HepG2 (cell line): ENCODE data around the gene MAJIN. TPM values are rescaled to one million over a fixed set of nuclear protein-coding genes. Genes with fewer than 3 reads are reported as not detected.

Experiments
- ATF1 ChIP-seq: IDR thresholded peaks from 2 replicates; pipeline ENCODE4 v1.6.1; 2016; ENCODE audit warnings: mild to moderate bottlenecking, control low read depth
- DNMT1 ChIP-seq: sonication (generic); formaldehyde crosslinking; IDR thresholded peaks from 2 replicates; pipeline ENCODE4 v1.5.1; 2020; ENCODE audit warnings: mild to moderate bottlenecking, missing genetic modification reagents
- FOXA1 ChIP-seq, 2 experiments: fragments of 450-650 bp in 1 of 2; sonication (generic) in 1 of 2; formaldehyde crosslinking in 1 of 2; IDR thresholded peaks; 2 replicates each; pipeline versions ENCODE4 v1.4.0 to v1.6.1; 2016 to 2020; ENCODE audit warnings: missing genetic modification reagents in 1 of 2
- GZF1 ChIP-seq: sonication (generic); formaldehyde crosslinking; IDR thresholded peaks from 2 replicates; pipeline ENCODE4 v1.5.1; 2020; ENCODE audit warnings: mild to moderate bottlenecking, missing genetic modification reagents
- HNRNPL ChIP-seq: fragments of 200-400 bp; formaldehyde crosslinking; IDR thresholded peaks from 2 replicates; pipeline ENCODE4 v1.6.1; 2017; ENCODE audit warnings: mild to moderate bottlenecking, low read depth, low read length
- JARID2 ChIP-seq: sonication (generic); formaldehyde crosslinking; IDR thresholded peaks from 2 replicates; pipeline ENCODE4 v1.8.1; 2023; ENCODE audit warnings: missing genetic modification reagents, inconsistent platforms; ENCODE audit not compliant: insufficient replicate concordance
- MTF1 ChIP-seq: sonication (generic); formaldehyde crosslinking; IDR thresholded peaks from 2 replicates; pipeline ENCODE4 v1.5.0; 2020; ENCODE audit warnings: missing genetic modification reagents
- NFIB ChIP-seq: sonication (generic); formaldehyde crosslinking; IDR thresholded peaks from 2 replicates; pipeline ENCODE4 v1.9.0; 2021; ENCODE audit warnings: missing genetic modification reagents, mild to moderate bottlenecking, borderline replicate concordance
- NRL ChIP-seq: sonication (generic); formaldehyde crosslinking; IDR thresholded peaks from 2 replicates; pipeline ENCODE4 v1.5.0; 2020; ENCODE audit warnings: missing genetic modification reagents, mild to moderate bottlenecking, moderate library complexity, borderline replicate concordance
- POLR2AphosphoS5 ChIP-seq: IDR thresholded peaks from 2 replicates; pipeline ENCODE4 v1.6.1; 2012; ENCODE audit warnings: low read depth, low read length
- SMARCE1 ChIP-seq: fragments of 450-650 bp; IDR thresholded peaks from 2 replicates; pipeline ENCODE4 v1.6.1; 2017; ENCODE audit warnings: borderline replicate concordance
- SNAI1 ChIP-seq: sonication (generic); formaldehyde crosslinking; IDR thresholded peaks from 2 replicates; pipeline ENCODE4 v1.5.0; 2020; ENCODE audit warnings: mild to moderate bottlenecking, missing genetic modification reagents, borderline replicate concordance
- STAG1 ChIP-seq: sonication (generic); formaldehyde crosslinking; IDR thresholded peaks from 2 replicates; pipeline ENCODE4 v1.4.0; 2020; ENCODE audit warnings: missing genetic modification reagents
- ZFY ChIP-seq: sonication (generic); formaldehyde crosslinking; IDR thresholded peaks from 2 replicates; pipeline ENCODE4 v1.4.0; 2020; ENCODE audit warnings: missing genetic modification reagents
- ZNF121 ChIP-seq: sonication (generic); formaldehyde crosslinking; IDR thresholded peaks from 2 replicates; pipeline ENCODE4 v1.5.0; 2020; ENCODE audit warnings: mild to moderate bottlenecking, missing genetic modification reagents
- ZNF3 ChIP-seq: IDR thresholded peaks from 2 replicates; pipeline ENCODE4 v1.7.0; 2017; ENCODE audit warnings: inconsistent platforms
- polyA plus RNA-seq, 8 experiments: library from polyadenylated mRNA; depleted of rRNA in 3 of 8; stranded (reverse) in 7 of 8; unstranded in 1 of 8; fragments of >200 nt; fragmentation: Illumina TruSeq in 4 of 8; extraction: Trizol in 4 of 8; gene quantifications; 2 replicates each; pipeline versions ENCODE4 v1.2.1 to v1.2.3, GENCODE V29; 2011 to 2016; ENCODE audit warnings: low read depth in 4 of 8, missing spikeins in 1 of 8, mixed read lengths in 1 of 8; ENCODE audit not compliant: insufficient read depth in 1 of 8
- total RNA-seq, 5 experiments: library from RNA; depleted of rRNA; stranded (reverse); fragments of >200 nt; fragmentation: Illumina TruSeq; extraction: Trizol; gene quantifications; 2 replicates each; pipeline ENCODE4 v1.2.3, GENCODE V29; 2016; ENCODE audit warnings: low read depth in 1 of 5
- TF ChIP-seq, protein P1 (sequence below): sonication (generic); formaldehyde crosslinking; conservative IDR thresholded peaks from 2 replicates; pipeline ENCODE4 v1.5.0; 2020; ENCODE audit warnings: missing genetic modification reagents
- TF ChIP-seq, protein P2 (sequence below): IDR thresholded peaks from 2 replicates; pipeline ENCODE4 v1.6.1; 2016; ENCODE audit warnings: low read depth
- TF ChIP-seq, protein P3 (sequence below): sonication (generic); formaldehyde crosslinking; IDR thresholded peaks from 2 replicates; pipeline ENCODE4 v1.9.0; 2022; ENCODE audit warnings: missing genetic modification reagents, mild to moderate bottlenecking, borderline replicate concordance
- TF ChIP-seq, protein P4 (sequence below): sonication (generic); formaldehyde crosslinking; IDR thresholded peaks from 2 replicates; pipeline ENCODE4 v1.5.0; 2020; ENCODE audit warnings: missing genetic modification reagents
- TF ChIP-seq, protein P5 (sequence below): IDR thresholded peaks from 2 replicates; pipeline ENCODE4 v1.6.1; 2018; ENCODE audit warnings: missing genetic modification reagents, mild to moderate bottlenecking, missing compliant biosample characterization
- TF ChIP-seq, protein P6 (sequence below): IDR thresholded peaks from 2 replicates; pipeline ENCODE4 v1.6.1; 2016; ENCODE audit warnings: control low read depth

MAJIN gene
- total and polyA plus RNA-seq, 2 of the 13 experiments (the other 11 are each of a cell fraction or from before 2014, with no cell fraction given), result not detected

DNA sequence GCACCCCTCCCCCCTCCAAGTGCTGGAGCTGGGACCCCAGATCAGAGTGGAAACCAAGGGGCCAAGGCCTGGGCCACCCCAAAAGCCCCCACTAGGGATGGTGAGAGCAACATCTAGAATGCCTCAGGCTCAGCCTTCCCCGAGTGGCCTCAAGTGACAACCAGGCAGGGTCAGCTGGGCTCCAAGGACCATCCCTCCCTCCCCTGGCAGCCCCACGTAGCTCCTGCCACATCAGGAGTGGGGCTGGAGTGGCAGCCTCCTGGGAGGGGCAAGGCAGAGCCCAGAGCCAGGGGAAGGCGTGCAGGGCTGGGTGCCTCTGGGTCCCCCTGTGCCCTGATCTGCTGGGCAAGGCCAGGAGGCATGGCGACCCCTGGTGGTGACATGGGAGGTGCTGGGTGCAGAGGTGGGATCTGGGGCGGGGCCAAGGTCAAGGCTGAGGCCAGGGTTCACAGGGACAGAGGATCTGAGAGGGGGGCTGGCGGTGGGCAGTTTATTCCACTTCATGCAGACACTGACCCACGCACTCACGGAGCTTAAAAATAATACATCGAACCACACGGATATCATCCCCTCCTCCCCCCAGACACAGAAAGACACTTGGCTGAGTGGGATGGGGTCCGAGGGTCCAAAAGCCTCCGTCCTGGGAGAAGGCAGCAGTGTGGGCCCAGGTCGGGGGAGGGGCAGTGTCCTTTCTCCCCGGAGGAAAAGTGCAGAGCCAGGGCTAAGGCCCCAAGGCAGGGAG lies 77.7 kb downstream of the MAJIN start (continued):
- TF ChIP-seq, protein P1, sequence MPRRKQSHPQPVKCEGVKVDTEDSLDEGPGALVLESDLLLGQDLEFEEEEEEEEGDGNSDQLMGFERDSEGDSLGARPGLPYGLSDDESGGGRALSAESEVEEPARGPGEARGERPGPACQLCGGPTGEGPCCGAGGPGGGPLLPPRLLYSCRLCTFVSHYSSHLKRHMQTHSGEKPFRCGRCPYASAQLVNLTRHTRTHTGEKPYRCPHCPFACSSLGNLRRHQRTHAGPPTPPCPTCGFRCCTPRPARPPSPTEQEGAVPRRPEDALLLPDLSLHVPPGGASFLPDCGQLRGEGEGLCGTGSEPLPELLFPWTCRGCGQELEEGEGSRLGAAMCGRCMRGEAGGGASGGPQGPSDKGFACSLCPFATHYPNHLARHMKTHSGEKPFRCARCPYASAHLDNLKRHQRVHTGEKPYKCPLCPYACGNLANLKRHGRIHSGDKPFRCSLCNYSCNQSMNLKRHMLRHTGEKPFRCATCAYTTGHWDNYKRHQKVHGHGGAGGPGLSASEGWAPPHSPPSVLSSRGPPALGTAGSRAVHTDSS (CRISPR knock-in tag), result peak; percentile 35; the same call in 1 of the 2 replicates
- peak; percentile 25; the same call in 1 of the 2 replicates for TF ChIP-seq ZFY
- TF ChIP-seq GZF1 (CRISPR knock-in tag), result no peak
- TF ChIP-seq POLR2AphosphoS5, result peak; percentile 49
- TF ChIP-seq, protein P2, sequence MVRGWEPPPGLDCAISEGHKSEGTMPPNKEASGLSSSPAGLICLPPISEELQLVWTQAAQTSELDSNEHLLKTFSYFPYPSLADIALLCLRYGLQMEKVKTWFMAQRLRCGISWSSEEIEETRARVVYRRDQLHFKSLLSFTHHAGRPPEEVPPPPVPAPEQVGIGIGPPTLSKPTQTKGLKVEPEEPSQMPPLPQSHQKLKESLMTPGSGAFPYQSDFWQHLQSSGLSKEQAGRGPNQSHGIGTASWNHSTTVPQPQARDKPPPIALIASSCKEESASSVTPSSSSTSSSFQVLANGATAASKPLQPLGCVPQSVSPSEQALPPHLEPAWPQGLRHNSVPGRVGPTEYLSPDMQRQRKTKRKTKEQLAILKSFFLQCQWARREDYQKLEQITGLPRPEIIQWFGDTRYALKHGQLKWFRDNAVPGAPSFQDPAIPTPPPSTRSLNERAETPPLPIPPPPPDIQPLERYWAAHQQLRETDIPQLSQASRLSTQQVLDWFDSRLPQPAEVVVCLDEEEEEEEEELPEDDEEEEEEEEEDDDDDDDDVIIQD (CRISPR knock-in tag), result peak; percentile 50; the same call in 1 of the 2 replicates
- TF ChIP-seq STAG1 (CRISPR knock-in tag), result peak; percentile 87
- TF ChIP-seq NFIB (CRISPR knock-in tag), result no peak
- TF ChIP-seq NRL (CRISPR knock-in tag), result no peak
- TF ChIP-seq, protein P3, sequence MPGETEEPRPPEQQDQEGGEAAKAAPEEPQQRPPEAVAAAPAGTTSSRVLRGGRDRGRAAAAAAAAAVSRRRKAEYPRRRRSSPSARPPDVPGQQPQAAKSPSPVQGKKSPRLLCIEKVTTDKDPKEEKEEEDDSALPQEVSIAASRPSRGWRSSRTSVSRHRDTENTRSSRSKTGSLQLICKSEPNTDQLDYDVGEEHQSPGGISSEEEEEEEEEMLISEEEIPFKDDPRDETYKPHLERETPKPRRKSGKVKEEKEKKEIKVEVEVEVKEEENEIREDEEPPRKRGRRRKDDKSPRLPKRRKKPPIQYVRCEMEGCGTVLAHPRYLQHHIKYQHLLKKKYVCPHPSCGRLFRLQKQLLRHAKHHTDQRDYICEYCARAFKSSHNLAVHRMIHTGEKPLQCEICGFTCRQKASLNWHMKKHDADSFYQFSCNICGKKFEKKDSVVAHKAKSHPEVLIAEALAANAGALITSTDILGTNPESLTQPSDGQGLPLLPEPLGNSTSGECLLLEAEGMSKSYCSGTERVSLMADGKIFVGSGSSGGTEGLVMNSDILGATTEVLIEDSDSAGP, result peak; percentile 72
- TF ChIP-seq ZNF121 (CRISPR knock-in tag), result 0 out of 2 replicates have a peak, but pooled peaks have one; percentile 16
- no peak for TF ChIP-seq SMARCE1
- TF ChIP-seq SNAI1 (CRISPR knock-in tag), result no peak
- TF ChIP-seq JARID2 (CRISPR knock-in tag), result no peak
- no peak for TF ChIP-seq ZNF3 (CRISPR knock-in tag)
- TF ChIP-seq MTF1 (CRISPR knock-in tag), result no peak
- TF ChIP-seq, protein P4, sequence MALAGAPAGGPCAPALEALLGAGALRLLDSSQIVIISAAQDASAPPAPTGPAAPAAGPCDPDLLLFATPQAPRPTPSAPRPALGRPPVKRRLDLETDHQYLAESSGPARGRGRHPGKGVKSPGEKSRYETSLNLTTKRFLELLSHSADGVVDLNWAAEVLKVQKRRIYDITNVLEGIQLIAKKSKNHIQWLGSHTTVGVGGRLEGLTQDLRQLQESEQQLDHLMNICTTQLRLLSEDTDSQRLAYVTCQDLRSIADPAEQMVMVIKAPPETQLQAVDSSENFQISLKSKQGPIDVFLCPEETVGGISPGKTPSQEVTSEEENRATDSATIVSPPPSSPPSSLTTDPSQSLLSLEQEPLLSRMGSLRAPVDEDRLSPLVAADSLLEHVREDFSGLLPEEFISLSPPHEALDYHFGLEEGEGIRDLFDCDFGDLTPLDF (CRISPR knock-in tag), result no peak
- TF ChIP-seq, protein P5, sequence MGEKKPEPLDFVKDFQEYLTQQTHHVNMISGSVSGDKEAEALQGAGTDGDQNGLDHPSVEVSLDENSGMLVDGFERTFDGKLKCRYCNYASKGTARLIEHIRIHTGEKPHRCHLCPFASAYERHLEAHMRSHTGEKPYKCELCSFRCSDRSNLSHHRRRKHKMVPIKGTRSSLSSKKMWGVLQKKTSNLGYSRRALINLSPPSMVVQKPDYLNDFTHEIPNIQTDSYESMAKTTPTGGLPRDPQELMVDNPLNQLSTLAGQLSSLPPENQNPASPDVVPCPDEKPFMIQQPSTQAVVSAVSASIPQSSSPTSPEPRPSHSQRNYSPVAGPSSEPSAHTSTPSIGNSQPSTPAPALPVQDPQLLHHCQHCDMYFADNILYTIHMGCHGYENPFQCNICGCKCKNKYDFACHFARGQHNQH (CRISPR knock-in tag), result peak; percentile 19; the same call in 1 of the 2 replicates
- TF ChIP-seq, protein P6, sequence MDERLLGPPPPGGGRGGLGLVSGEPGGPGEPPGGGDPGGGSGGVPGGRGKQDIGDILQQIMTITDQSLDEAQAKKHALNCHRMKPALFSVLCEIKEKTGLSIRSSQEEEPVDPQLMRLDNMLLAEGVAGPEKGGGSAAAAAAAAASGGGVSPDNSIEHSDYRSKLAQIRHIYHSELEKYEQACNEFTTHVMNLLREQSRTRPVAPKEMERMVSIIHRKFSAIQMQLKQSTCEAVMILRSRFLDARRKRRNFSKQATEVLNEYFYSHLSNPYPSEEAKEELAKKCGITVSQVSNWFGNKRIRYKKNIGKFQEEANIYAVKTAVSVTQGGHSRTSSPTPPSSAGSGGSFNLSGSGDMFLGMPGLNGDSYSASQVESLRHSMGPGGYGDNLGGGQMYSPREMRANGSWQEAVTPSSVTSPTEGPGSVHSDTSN (CRISPR knock-in tag), result no peak
- TF ChIP-seq DNMT1 (CRISPR knock-in tag), result peak; percentile 78; the same call in 1 of the 2 replicates
- TF ChIP-seq FOXA1 (IDR thresholded peaks at IDR 0.05), result no peak
- no peak for TF ChIP-seq FOXA1 (CRISPR knock-in tag; IDR thresholded peaks at IDR 0.05)
- peak; percentile 100 for TF ChIP-seq HNRNPL
- no peak for TF ChIP-seq ATF1
